DMS53 (cell line): ENCODE data around the gene ZBTB32.

Experiments used
- DNase-seq: peaks from one replicate; lab custom pipeline; 2025; lab: John Stamatoyannopoulos, UW

The ZBTB32 gene

GRCh38 chr19:35695895-35696422, 8.4 kb upstream of the ZBTB32 start:
- DNase-seq, result no peak

- peak; percentile 52 for DNase-seq
Observed at GRCh38 chr19:35696835-35697234, 7.5 kb upstream of the ZBTB32 start.

- DNase-seq, result peak; percentile 100
Observed at GRCh38 chr19:35702223-35703012, 1.9 kb upstream of the ZBTB32 start.

GRCh38 chr19:35703343-35703742, 1.0 kb upstream of the ZBTB32 start:
- peak; percentile 84 for DNase-seq

- DNase-seq, result peak; percentile 43
Observed at GRCh38 chr19:35708391-35708790, 4.0 kb downstream of the ZBTB32 start.

- DNase-seq, result no peak
Observed at GRCh38 chr19:35710784-35711723, 6.7 kb downstream of the ZBTB32 start.

- no peak for DNase-seq
Observed at GRCh38 chr19:35712567-35713505, 8.5 kb downstream of the ZBTB32 start.

GRCh38 chr19:35713506-35713850, 9.1 kb downstream of the ZBTB32 start:
- no peak for DNase-seq

- no peak for DNase-seq
Observed at GRCh38 chr19:35713904-35714495, 9.6 kb downstream of the ZBTB32 start.

- peak; percentile 40 for DNase-seq
Observed at GRCh38 chr19:35714601-35715354, 10.4 kb downstream of the ZBTB32 start.

- DNase-seq, result no peak
Observed at GRCh38 chr19:35715355-35715809, 11.0 kb downstream of the ZBTB32 start.

- peak; percentile 90 for DNase-seq
Observed at GRCh38 chr19:35715981-35716800, 11.8 kb downstream of the ZBTB32 start.

- peak; percentile 98 for DNase-seq
Observed at GRCh38 chr19:35716801-35717664, 12.7 kb downstream of the ZBTB32 start.

- DNase-seq, result peak; percentile 99
Observed at GRCh38 chr19:35717665-35718344, 13.4 kb downstream of the ZBTB32 start, which contains the start of gene KMT2B. Gene KMT2B, plus strand, starts transcription at chr19:35718003. Its CDS starts 16 bp downstream, at chr19:35718019.

GRCh38 chr19:35718345-35719041, 14.1 kb downstream of the ZBTB32 start:
- DNase-seq, result peak; percentile 72

GRCh38 chr19:35719402-35720162, 15.2 kb downstream of the ZBTB32 start:
- no peak for DNase-seq
